AG04449 (cell line): ENCODE results near the gene CRB2.

ENCODE experiments used
- CTCF ChIA-PET: fragments of 350-600 bp; formaldehyde crosslinking; extraction: SDS; loops from one replicate; lab custom pipeline; 2021; ENCODE audit warnings: antibody characterized with exemption; lab: Yijun Ruan, JAX
- POLR2A ChIA-PET: fragments of 400-600, 350-600 bp; formaldehyde crosslinking; extraction: SDS; loops from one replicate; lab custom pipeline; 2020; ENCODE audit warnings: antibody characterized with exemption, inconsistent platforms; lab: Yijun Ruan, JAX
- DNase-seq: peaks from one replicate; pipeline ENCODE4 v3.0.0-alpha.2; 2010; ENCODE audit warnings: low read depth, low spot score
- H3K4me3 ChIP-seq: 2 replicates; pipeline ENCODE4 v1.5.1; 2011; ENCODE audit warnings: low read depth, mild to moderate bottlenecking, control low read depth, low read length
- TF ChIP-seq, protein P1 (sequence below): IDR thresholded peaks from one replicate; pipeline ENCODE4 v1.5.1; 2011; ENCODE audit warnings: mild to moderate bottlenecking, moderate library complexity, low read length, control low read depth, inconsistent platforms; ENCODE audit not compliant: insufficient read depth; ENCODE audit errors: missing control alignments

The CRB2 gene

DNA sequence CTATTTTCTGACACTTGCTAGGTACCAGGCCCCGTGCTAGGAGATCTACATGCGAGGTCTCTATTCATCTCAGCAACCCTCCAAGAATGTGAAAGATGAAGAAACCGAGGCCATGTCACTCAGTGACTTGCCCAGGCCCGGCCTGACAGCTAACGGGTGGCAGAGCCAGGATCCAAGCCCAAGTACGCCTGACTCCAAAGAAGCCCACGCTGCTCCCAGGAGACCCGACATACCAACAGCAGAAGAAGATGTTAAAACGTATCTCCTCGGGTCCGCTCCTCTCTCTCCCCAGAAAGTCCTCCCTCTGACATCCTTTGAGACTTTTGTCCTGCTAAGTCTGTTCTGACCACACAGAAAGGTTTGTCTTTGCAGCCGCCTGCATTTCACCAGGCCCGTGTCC, 65.2 kb downstream of the CRB2 start:
- CTCF ChIA-PET: no interaction called here
- POLR2A ChIA-PET: no interaction called here

DNA sequence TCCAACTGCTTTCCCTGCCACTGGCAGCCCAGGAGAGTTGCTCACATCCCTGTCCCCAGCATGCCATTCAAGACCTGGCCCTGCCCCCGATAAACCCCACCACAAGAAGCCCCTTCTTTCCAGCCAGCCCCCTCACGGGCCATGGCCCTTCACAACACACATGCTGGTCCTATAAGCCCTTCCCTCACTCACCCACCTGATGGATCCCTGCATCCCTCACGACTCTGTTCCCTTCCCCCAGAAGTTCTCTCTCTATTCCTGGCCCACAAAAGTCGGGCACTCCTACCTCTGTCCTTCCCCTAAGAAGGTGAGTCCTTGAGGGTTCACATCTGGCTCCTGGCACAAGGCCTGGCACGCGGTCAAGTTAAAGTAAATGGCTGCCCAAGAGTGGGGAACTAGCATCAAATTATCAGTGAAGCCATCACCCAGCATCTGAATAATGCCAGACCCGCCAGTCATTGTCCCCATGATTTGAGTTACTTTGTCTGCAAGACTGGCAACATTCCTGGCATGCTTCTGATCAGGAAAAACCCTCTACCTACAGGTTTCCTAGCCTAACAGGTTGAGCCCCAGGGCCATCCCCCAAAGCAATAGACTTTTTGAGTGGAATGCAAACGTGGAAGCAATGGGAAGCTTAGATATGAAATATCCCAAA, 65.9 kb downstream of the CRB2 start:
- ChIA-PET CTCF (interaction anchor here (0.9 to 1.1 kb wide), 2 partner anchors 12 to 617 kb away, joined by 3 read pairs; no protein-coding TSS in a partner anchor), POLR2A (no interaction called here)
- no peak for DNase-seq
- H3K4me3 ChIP-seq: no peak overlapping the region
- TF ChIP-seq, protein P1, sequence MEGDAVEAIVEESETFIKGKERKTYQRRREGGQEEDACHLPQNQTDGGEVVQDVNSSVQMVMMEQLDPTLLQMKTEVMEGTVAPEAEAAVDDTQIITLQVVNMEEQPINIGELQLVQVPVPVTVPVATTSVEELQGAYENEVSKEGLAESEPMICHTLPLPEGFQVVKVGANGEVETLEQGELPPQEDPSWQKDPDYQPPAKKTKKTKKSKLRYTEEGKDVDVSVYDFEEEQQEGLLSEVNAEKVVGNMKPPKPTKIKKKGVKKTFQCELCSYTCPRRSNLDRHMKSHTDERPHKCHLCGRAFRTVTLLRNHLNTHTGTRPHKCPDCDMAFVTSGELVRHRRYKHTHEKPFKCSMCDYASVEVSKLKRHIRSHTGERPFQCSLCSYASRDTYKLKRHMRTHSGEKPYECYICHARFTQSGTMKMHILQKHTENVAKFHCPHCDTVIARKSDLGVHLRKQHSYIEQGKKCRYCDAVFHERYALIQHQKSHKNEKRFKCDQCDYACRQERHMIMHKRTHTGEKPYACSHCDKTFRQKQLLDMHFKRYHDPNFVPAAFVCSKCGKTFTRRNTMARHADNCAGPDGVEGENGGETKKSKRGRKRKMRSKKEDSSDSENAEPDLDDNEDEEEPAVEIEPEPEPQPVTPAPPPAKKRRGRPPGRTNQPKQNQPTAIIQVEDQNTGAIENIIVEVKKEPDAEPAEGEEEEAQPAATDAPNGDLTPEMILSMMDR: no peak

More for the DNA sequence above, 65.2 kb downstream of the CRB2 start:
- DNase-seq: no peak
- no peak overlapping the region for H3K4me3 ChIP-seq
- TF ChIP-seq, protein P1: no peak

DNA sequence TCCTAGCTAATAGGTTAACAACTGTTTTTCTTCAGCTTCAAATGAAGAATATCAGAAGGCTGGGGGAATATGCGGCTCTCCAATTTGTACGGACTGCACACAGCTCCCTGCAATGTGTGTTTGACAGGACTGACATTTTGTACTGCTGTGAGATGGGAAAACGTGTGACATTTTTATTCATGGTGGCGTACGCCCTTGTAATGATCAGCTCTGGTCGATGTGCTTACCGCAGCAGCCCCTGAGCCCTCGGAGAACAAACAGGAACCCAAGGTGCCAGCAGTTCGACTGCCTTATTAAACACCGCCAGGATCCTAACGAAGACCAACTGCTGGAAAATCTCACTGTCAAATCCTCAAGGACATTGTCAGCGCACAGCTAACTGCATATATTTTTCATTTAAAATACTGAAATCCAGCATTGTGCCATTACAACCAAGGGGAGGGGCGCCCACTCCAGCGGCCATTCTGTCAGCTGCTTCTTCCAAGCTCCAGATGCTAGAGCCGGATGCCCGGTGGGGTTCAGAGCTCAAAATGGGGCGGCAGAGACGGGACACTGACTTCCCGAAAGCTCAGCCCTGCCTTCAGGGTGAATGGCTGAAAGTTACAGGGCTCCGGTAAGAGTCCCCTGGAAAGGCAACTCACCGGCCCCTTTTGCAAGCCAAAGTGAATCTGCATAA, 66.8 kb downstream of the CRB2 start:
- no peak for DNase-seq
- no peak overlapping the region for H3K4me3 ChIP-seq
- POLR2A ChIA-PET: no interaction called here
- TF ChIP-seq, protein P1: no peak
- CTCF ChIA-PET: interaction anchor here (0.9 to 1.1 kb wide), 2 partner anchors 13 to 616 kb away, joined by 3 read pairs; no protein-coding TSS in a partner anchor

DNA sequence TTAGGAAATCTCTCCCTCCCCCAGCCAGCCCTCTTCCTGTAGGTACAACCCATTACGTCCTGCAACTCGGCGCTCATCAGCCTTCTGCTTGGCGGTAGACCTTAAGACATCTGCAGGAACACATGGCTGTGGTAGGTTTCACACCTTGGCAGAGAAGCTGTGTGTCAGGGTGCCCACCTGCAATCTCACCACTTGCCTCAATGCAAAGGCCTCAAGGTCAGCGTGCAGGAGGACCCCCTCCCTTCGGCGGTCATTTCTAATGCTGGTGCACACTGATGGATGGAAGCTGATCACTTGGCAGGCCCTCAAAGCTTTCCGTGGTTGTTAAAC, 67.3 kb downstream of the CRB2 start:
- ChIA-PET POLR2A (no interaction called here), CTCF (interaction anchor here (0.9 to 1.1 kb wide), 2 partner anchors 13 to 616 kb away, joined by 3 read pairs; no protein-coding TSS in a partner anchor)
- DNase-seq: no peak
- TF ChIP-seq, protein P1: no peak
- no peak overlapping the region for H3K4me3 ChIP-seq

DNA sequence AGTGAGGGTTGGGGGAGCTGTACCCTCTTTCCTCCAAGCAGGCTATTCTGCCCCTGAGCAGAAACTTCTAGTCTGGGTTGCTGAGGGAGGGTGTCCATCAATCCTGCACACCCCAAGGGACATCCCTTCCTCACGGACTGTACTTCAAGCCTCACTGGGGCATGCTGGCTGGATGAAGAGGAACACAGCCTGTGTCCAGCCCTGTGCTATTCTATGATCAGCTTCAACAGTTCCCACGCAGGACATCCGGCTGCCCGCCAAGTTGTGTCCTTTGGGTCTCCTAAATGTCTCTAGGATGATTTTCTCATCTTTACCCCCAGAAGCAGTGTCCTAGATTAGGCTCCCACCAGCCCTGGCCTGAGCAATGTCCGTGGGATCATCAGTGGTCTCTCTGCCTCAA, 68.1 kb downstream of the CRB2 start:
- POLR2A ChIA-PET: no interaction called here
- H3K4me3 ChIP-seq: no peak overlapping the region
- no peak for DNase-seq
- TF ChIP-seq, protein P1: no peak
- CTCF ChIA-PET: no interaction called here

DNA sequence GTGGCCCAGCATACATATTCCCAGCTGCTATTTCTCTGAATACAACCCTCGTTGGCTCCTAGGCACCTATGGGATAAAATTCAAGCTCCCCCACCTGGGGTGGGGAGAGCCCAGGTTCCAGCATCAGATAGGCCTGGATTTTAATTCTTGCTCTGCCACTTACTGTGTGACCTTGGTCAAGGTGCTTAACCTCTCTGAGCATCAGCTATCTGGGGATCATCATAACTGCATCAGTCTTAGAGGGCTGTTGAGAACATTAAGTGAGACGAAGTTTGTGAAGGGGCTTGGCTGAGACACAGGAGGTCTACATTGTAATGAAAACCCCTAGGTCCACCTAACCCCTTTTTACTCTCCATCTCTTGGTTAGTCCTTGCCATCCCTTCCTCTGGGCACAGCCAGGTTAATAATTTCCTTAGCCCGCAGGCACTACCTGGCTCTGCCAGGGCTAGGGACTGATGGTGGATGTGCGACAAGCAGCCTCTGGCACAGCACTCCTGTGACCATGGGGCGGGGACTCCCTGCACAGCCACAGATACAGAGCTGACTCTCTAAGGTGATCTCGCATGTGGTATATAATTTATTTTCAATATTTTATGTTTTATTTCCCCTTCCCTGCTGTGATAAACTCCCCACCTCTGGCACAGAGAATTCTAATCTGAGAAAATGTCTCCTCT, 68.7 kb downstream of the CRB2 start:
- H3K4me3 ChIP-seq: no peak overlapping the region
- DNase-seq: no peak
- POLR2A ChIA-PET: no interaction called here
- TF ChIP-seq, protein P1: no peak
- CTCF ChIA-PET: no interaction called here
